GM21717 (cell line): ENCODE data around the gene DMRTC1.
"Not testable (repeated sequence)": the region's sequence is repeated elsewhere in the genome, so short reads cannot be mapped to it uniquely, and the experiment has no call there.

Experiments
- ATAC-seq: cut with Tn5 transposase; IDR thresholded peaks from one replicate; pipeline ENCODE4 v1.9.1; 2021; ENCODE audit warnings: mild to moderate bottlenecking, moderate library complexity; ENCODE audit not compliant: unreplicated experiment

Gene DMRTC1, protein sequence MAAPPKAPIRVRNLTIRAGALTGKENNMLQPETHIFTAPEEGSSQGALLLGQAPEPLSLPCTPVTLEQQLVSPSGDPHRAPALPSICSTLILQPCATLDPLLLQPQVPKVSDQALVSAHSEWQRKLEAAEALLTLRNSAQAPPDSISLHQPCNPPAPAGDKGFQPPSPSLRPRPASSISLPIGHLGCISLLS

DNA sequence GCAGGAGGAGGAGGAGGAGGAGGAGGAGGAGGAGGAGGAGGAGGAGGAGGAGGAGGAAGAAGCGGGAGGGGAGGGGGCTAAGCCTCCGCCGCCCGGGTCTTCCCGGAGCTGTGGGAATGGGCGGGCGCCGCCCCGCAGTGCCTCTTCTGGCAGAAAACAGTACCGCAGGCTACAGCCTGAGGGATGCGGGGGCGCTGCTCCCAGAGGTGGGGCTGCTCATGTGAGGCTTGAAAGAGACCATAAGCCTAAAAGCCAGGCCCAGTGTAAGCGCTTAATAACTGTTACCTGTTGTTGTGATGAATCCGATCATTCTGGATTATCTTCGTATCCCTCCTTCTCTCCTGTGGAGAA is at the start of gene DMRTC1:
Gene DMRTC1, minus strand, starts transcription at position 19 of the 351 bp plus-strand sequence. CDS start 68,143 bp downstream, outside the sequence.
- peak; percentile 60 for ATAC-seq

DNA sequence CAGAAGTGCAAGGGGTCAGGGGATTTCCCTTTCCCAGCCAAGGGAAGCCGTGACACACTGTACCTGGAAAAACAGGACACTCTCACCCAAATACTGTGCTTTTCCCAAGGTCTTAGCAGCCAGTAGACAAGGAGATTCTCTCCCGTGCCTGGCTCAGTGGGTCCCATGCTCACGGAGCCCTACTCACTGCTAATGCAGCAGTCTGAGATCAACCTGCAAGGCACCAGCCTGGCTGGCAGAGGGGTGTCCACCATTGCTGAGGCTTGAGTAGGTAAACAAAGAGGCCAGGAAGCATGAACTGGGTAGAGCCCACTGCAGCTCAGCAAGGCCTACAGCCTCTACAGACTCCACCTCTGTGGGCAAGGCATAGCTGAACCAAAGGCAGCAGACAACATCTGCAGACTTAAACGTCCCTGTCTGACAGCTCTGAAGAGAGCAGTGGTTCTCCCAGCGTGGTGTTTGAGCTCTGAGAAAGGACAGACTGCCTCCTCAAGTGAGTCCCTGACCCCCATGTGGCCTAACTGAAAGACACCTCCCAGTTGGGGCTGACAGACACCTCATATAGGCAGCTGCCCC is 37.3 kb upstream of the DMRTC1 start:
- not testable (repeated sequence) for ATAC-seq

DNA sequence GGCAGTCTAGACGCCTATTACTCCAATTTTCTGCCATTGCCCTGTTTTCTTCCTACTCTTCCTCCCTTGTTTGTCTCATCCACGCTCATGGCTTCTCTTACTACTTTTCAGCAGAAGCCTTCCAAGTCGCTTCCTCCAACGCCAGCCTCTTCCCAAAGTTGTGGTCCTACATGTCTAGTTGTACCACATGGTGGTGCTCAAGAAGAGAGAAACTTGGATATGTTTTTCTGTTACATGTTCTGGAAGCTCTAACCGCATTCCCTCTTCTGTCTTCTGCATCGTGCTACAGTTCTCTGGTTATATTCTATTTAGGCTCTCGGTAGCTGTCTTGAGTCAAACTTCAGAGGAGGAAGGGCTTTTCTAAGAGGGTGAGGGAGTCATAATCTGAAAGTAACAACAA is 31.2 kb upstream of the DMRTC1 start:
- ATAC-seq, result not testable (repeated sequence)

- not testable (repeated sequence) for ATAC-seq
Measured at GRCh38 chrX:72971859-72972258, 28.2 kb upstream of the DMRTC1 start.

DNA sequence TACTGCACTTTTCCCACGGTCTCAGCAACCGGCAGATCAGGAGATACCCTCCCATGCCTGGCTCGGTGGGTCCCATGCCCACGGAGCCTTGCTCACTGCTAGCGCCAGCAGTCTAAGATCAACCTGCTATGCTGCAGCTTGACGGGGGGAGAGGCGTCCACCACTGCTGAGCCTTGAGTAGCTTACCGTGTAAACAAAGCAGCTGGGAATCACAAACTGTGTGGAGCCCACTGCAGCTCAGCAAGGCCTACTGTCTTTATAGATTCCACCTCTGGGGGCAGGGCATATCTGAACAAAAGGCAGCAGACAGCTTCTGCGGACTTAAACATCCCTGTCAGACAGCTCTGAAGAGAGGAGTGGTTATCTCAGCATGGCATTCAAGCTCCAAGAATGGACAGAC is 16.3 kb upstream of the DMRTC1 start:
- ATAC-seq, result not testable (repeated sequence)

GRCh38 chrX:72943035-72943818 is 410 bp downstream of the DMRTC1 start:
- ATAC-seq, result peak; percentile 51

- ATAC-seq, result not testable (repeated sequence)
Measured at GRCh38 chrX:72942272-72942671, 1.4 kb downstream of the DMRTC1 start.

DNA sequence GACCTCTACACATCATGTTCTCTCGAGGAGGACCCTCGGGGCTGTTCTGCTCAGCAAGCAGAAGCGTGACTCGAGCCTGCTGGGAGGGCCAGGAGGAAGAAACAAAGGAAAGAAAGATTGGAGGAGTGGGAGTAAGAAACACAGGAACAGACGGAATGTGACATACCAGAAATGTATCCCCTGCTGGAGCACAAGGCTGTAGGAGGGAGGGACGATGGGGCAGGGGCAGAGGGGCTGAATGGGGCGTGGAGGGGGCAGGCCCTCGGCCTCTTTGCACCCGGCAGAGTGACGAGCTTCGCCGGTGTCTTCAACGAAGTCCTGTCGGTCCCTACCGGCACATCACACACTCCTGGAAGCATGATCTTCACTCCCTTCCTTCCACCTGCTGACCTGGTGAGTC is 5.7 kb downstream of the DMRTC1 start, which contains the start of gene FAM236A:
Gene FAM236A, plus strand, starts transcription at position 301 of the 400 bp plus-strand sequence. Its CDS starts 57 bp downstream, at position 358.
- not testable (repeated sequence) for ATAC-seq

GRCh38 chrX:72936882-72937455 is 6.7 kb downstream of the DMRTC1 start:
- ATAC-seq, result not testable (repeated sequence)

DNA sequence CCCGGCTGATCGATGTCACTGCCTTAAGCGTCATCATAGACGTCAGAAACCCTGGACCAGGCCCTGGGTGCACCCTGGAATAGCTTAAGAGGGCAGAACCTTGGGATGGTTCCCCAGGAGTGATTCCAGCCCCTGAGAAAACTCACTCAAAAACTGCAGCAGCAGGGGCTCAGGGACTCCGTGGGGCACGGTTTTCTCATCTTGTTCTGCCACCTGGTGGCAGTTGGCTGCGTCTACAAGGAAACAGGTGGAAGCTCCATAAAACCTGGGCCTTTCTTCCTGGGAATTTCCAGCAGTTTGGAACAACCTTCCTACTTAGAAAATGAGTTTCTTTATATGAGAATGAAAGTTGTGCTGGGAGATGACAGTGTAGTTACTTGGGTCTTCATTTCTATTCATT is 7.2 kb downstream of the DMRTC1 start:
- not testable (repeated sequence) for ATAC-seq

- ATAC-seq, result not testable (repeated sequence)
Measured at GRCh38 chrX:72932283-72932682, 11.4 kb downstream of the DMRTC1 start.

DNA sequence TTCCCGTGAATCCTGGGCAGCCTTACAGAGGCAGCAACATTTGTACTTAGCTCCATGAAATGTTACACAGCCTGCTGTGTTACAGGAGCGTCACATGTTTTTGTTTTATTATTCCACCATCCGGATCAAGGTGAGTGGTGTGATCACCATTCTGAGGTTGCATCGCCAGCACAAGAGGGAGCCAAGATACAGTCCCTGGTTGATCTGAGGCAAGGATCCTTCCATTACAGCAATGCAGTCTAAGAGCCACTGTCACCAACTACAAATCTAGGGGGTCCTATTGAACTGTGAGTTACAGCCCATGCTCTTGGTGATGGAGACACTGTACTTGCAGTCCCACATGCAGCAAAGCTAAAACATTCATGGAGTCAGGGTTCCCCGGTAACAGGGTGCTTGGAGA is 27.5 kb downstream of the DMRTC1 start:
- ATAC-seq, result not testable (repeated sequence)

GRCh38 chrX:72912315-72912714 is 31.3 kb downstream of the DMRTC1 start, which contains the start of gene FAM236C:
FAM236C (plus strand) TSS chrX:72912615; CDS start chrX:72912715, 100 bp downstream.
- ATAC-seq, result not testable (repeated sequence)

DNA sequence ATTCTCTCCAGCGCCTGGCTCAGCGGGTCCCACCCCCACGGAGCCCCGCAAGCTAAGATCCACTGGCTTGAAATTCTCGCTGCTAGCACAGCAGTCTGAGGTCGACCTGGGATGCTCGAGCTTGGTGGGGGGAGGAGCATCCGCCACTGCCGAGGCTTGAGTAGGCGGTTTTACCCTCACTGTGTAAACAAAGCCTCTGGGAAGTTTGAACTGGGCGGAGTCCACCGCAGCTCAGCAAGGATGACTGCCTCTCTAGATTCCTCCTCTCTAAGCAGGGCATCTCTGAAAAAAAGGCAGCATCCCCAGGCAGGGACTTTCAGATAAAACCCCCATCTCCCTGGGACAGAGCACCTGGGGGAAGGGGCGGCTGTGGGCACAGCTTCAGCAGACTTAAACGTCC is 53.9 kb downstream of the DMRTC1 start:
- ATAC-seq, result not testable (repeated sequence)

DNA sequence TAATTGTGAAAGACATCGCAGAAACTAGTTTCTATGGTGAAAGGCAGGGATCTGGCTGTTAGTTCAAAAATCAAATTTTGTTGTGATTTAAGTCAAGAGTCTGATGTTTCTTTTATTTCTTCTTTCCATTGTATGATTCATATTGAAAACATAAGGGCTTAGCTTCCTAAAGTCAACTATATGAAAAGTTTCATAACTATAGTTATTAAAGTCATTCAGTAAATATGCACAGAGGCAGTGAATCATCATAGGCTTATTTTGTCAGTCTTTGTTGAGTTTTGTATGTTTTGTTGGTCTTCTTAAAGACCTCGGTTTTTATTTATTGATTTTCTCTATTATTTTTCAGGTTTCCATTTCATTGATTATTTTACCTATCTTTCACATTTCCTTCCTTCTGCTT is 60.7 kb downstream of the DMRTC1 start:
- ATAC-seq, result not testable (repeated sequence)

GRCh38 chrX:72837532-72837931 is 106.1 kb downstream of the DMRTC1 start:
- ATAC-seq, result not testable (repeated sequence)

GRCh38 chrX:72830701-72831100 is 112.9 kb downstream of the DMRTC1 start:
- not testable (repeated sequence) for ATAC-seq
